Parathyroid adenoma (tissue), 2 donors: ENCODE measurements around the gene AK2.
A peak's percentile ranks its signal among the peaks of the same experiment; 100 is the strongest.

Experiments
- H2AFZ ChIP-seq: fragments of 300-600 bp; sonication (generic); one replicate; pipeline ENCODE4 v1.7.0; 2017; ENCODE audit warnings: antibody characterized with exemption, mild to moderate bottlenecking
- H3K27ac ChIP-seq: fragments of 300-600 bp; sonication (generic); one replicate; pipeline ENCODE4 v1.7.0; 2017
- H3K27me3 ChIP-seq: fragments of 300-600 bp; sonication (generic); one replicate; pipeline ENCODE4 v1.7.0; 2017; ENCODE audit warnings: low read length; ENCODE audit not compliant: control insufficient read depth, insufficient read depth
- H3K36me3 ChIP-seq: fragments of 300-600 bp; sonication (generic); one replicate; pipeline ENCODE4 v1.7.0; 2017; ENCODE audit warnings: low read length; ENCODE audit not compliant: control insufficient read depth, insufficient read depth
- H3K4me1 ChIP-seq: fragments of 300-600 bp; sonication (generic); one replicate; pipeline ENCODE4 v1.7.0; 2017; ENCODE audit warnings: control low read depth
- H3K4me2 ChIP-seq: fragments of 300-600 bp; sonication (generic); one replicate; pipeline ENCODE4 v1.7.0; 2017; ENCODE audit warnings: low read length
- H3K4me3 ChIP-seq: fragments of 300-600 bp; sonication (generic); one replicate; pipeline ENCODE4 v1.7.0; 2017; ENCODE audit warnings: low read depth, low read length
- H3K79me2 ChIP-seq: fragments of 300-600 bp; sonication (generic); one replicate; pipeline ENCODE4 v1.7.0; 2017; ENCODE audit warnings: control low read depth
- H3K9ac ChIP-seq: fragments of 300-600 bp; sonication (generic); one replicate; pipeline ENCODE4 v1.7.0; 2017; ENCODE audit warnings: mild to moderate bottlenecking
- H3K9me3 ChIP-seq: fragments of 300-600 bp; sonication (generic); one replicate; pipeline ENCODE4 v1.7.0; 2017; ENCODE audit warnings: low read length; ENCODE audit not compliant: control insufficient read depth
- CTCF ChIP-seq: fragments of 300-600 bp; sonication (generic); IDR thresholded peaks from one replicate; pipeline ENCODE4 v1.7.0; 2017; ENCODE audit warnings: antibody characterized with exemption, mild to moderate bottlenecking
- donor health status: primary hyperparathyroidism.

The AK2 gene

DNA sequence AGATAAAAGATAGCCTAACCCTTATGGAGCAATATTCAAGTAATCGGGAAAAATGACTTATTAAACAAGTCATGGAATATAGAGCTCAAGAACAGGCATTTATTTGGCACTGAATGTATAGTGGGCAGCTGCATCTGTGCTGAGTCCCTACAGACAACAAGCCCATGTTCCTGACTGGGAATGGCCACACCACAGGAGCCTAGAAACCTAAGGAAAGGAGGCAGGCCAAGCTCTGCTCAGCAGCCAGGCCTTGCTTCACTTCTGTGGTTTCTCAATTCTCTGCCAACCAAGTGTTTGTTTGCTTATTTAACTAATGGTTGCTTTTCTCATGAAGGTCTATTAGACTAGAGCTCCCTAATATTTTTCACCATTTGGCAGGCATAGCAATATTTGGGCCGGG is 21.5 kb downstream of the AK2 start:
- Histone ChIP-seq H3K27me3 (no peaks in the 10 kb centered on the region), H3K4me1 (peaks cover 3% of the 10 kb centered on the region), H3K4me2 (no peak overlapping the region), H3K9me3 (no peaks in the 10 kb centered on the region), H3K36me3 (no peaks in the 10 kb centered on the region), H3K4me3 (no peak overlapping the region), H3K27ac (no peak overlapping the region), H2AFZ (no peak overlapping the region), H3K9ac (no peak overlapping the region), H3K79me2 (peaks cover 3% of the 10 kb centered on the region)
- TF ChIP-seq CTCF, result no peak

- peaks cover 3% of the 10 kb centered on the region for H3K4me1 ChIP-seq
- H3K4me3 ChIP-seq, result no peak overlapping the region
- no peak for TF ChIP-seq CTCF
- no peaks in the 10 kb centered on the region for H3K27me3 ChIP-seq
- no peak overlapping the region for H2AFZ ChIP-seq
- peaks cover 3% of the 10 kb centered on the region for H3K79me2 ChIP-seq
- H3K36me3 ChIP-seq, result no peaks in the 10 kb centered on the region
- H3K9me3 ChIP-seq, result no peaks in the 10 kb centered on the region
- H3K27ac ChIP-seq, result no peak overlapping the region
- no peak overlapping the region for H3K9ac ChIP-seq
- H3K4me2 ChIP-seq, result no peak overlapping the region
Observed at GRCh38 chr1:33014464-33015163, 22.1 kb downstream of the AK2 start.

GRCh38 chr1:33013791-33014190 is 22.9 kb downstream of the AK2 start:
- H3K27ac ChIP-seq, result no peak overlapping the region
- peaks cover 3% of the 10 kb centered on the region for H3K79me2 ChIP-seq
- H3K27me3 ChIP-seq, result no peaks in the 10 kb centered on the region
- no peaks in the 10 kb centered on the region for H3K36me3 ChIP-seq
- TF ChIP-seq CTCF, result no peak
- no peak overlapping the region for H3K4me3 ChIP-seq
- no peak overlapping the region for H2AFZ ChIP-seq
- H3K4me1 ChIP-seq, result peaks cover 3% of the 10 kb centered on the region
- H3K9ac ChIP-seq, result no peak overlapping the region
- H3K9me3 ChIP-seq, result no peaks in the 10 kb centered on the region
- H3K4me2 ChIP-seq, result no peak overlapping the region

DNA sequence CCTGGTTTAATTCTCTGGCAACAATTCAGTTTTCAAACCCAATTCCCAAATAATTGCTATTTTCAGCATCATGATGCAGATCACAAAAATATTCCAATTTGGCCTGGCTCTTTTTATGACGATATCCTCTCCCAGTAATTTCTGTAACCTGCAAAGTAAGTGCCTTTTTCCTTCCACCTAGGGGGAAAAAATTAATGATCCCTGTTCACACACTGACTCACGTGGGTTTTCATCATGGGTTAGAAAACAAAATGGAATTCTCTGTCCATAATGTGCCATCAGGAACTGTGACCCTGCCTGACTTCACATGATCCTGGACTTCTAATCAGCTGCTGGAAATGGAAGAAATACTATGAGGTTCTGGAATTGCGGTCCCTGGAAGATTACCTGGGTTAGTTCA is 24.5 kb downstream of the AK2 start:
- Histone ChIP-seq H3K4me2 (no peak overlapping the region), H3K27me3 (no peaks in the 10 kb centered on the region), H3K9me3 (no peaks in the 10 kb centered on the region), H3K9ac (no peak overlapping the region), H3K27ac (peak overlapping the region; percentile 72), H2AFZ (no peak overlapping the region), H3K36me3 (no peaks in the 10 kb centered on the region), H3K4me3 (no peak overlapping the region), H3K4me1 (peaks cover 10% of the 10 kb centered on the region), H3K79me2 (peaks cover 3% of the 10 kb centered on the region)
- TF ChIP-seq CTCF, result no peak
